Urothelium cell line (cell line): Measurements from ENCODE around the gene ANXA2.
"Not testable (repeated sequence)": the region's sequence is repeated elsewhere in the genome, so short reads cannot be mapped to it uniquely, and the experiment has no call there.

ENCODE experiments used
- DNase-seq: peaks from one replicate; pipeline ENCODE4 v3.0.0; 2011; ENCODE audit warnings: low spot score, mixed read lengths
- FAIRE-seq: peaks from 2 replicates; lab custom pipeline; 2011; peaks lifted over from hg19 to GRCh38; lab: Jason Lieb, UNC

The ANXA2 gene

GRCh38 chr15:60397772-60398445 is at the start of gene ANXA2:
ANXA2 (minus strand) TSS chr15:60397986; CDS start chr15:60386075, 11,911 bp downstream.
- no peak for FAIRE-seq
- peak; percentile 94 for DNase-seq

DNA sequence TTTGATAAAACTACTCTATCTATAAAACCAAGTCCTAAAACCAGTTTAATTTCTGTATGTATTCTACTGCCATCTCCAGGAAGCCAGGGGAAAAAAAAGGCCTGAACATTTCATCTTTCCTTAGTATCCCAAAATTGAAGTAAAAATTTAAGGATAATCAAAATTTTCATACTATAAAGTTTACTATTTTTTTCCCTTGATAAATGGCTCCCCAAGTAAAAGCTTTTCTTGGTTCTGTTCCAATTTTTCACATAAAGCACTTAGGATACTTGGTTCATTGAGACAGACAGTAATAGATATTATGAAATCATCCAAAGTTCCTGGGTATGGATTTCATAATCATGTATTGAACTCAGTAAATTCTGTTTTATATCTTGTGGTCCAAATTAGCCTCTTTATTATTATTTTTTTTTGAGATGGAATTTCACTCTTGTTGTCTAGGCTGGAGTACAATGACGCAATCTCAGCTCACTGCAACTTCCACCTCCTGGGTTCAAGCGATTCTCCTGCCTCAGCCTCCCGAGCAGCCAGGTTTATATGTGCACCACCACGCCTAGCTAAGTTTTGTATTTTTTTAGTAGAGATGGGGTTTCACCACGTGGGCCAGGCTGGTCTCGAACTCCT is 46.6 kb upstream of the ANXA2 start:
- no peak for FAIRE-seq
- DNase-seq, result peak; percentile 18

GRCh38 chr15:60442763-60443162 is 45.0 kb upstream of the ANXA2 start:
- FAIRE-seq (no peak), DNase-seq (no peak)

- DNase-seq, result no peak
- FAIRE-seq, result no peak
Observed at GRCh38 chr15:60442031-60442650, 44.4 kb upstream of the ANXA2 start.

DNA sequence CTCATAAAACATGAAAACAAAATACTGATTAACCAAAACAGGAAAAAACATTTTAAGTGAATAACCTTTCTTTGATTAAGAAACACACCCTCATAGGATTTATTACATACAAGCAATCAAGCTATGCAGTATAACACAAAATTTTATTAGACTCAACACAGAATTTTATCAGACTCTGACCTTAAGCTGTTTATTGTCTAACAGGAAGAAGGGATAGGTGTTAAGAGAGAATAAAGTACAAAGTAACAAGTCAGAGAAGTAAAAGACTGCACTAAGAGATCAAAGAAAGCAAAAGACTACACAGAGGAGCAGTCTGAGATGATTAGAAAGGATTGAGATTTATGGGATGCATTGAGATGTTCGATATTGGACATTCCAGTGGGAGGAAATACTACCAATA is 43.5 kb upstream of the ANXA2 start:
- FAIRE-seq (no peak), DNase-seq (no peak)

DNA sequence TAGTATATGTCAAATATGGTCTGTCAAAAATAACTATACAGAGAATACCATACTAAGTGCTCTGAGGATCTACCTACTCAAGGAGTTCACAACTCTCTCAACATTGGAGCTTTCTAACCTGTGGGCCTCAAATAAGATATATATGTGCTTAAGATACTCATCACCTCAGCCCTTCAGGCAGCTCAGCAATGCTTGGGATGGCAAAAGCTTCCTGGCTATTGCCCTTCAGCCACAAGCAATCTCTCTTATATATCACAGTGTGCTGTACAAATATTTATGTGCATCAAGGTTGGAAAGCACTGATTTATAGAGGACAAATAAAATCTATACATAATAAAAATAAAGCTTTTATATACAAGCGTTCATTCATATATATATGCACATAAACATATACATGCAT is 40.9 kb upstream of the ANXA2 start:
- DNase-seq (no peak), FAIRE-seq (no peak)

DNA sequence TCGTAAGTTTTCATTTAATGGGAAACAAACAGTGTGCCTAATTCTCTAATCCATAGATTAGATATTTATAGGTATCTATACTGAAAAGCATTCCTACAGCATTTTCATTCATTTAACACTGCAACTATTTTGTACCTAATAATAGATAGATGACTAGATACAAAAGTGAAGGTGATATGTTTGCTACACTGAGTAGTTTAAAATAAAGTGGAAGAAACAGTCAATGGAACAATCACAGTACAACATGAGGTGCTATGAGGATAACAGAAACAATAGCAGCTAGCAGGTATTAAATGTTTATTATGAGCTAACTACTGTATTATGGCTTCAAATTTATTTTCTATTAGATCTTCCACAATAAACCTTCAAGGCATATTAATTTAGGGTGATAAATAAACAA is 31.1 kb upstream of the ANXA2 start:
- FAIRE-seq, result no peak

DNA sequence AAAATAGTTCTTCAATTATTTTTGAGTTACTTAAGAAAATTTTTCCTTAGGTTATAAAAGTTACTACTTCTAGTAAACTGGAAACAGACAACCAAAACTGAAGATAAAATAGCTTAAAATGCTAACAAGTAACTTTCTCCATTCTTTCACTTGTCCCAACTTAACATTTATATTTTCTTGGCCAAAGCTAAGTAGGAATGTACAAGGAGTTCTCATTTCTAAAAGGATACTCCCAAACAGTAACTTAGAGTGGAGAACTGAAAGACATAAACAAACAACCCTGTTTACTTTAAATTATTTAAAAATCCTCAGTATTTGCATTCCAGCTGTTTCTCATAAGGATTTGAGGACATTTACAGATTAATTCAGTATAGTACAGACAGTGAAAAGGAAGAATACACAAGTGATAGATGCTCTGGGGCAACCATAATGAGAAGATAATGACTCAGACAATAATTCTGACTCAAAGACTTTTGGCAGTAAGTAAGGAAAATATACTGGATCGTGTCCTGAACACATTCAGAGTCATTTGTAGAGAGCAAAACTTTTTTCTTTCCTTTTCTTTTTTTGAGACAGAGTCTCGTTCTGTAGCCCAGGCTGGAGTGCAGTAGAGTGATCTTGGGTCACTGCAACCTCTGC is 29.2 kb upstream of the ANXA2 start:
- DNase-seq, result no peak
- no peak for FAIRE-seq

More for the DNA sequence above, 31.1 kb upstream of the ANXA2 start:
- no peak for DNase-seq

GRCh38 chr15:60425461-60425860 is 27.7 kb upstream of the ANXA2 start:
- DNase-seq (no peak), FAIRE-seq (no peak)

DNA sequence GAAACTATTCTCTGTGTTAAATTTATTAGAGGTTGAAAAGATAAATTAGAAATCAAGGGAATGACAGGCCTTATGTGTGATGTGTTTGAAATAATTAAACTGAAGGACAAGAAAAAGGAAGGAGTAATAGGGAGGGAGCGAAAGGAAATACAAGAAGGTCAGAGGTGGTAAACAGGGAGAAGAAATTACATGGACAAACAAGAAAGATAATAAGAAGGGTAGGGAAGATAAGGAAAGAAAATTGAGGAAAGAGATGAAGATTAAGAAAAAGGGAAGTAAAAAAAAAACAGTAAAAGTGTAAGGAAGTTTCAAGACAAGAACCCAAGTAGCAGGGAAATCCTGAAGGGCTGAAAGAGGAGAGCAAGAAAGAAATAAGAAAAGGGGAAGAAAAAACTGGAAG is 26.2 kb upstream of the ANXA2 start:
- DNase-seq, result no peak
- no peak for FAIRE-seq

GRCh38 chr15:60423537-60423936 is 25.8 kb upstream of the ANXA2 start:
- DNase-seq (peak; percentile 72), FAIRE-seq (no peak)

GRCh38 chr15:60421544-60421943 is 23.8 kb upstream of the ANXA2 start:
- peak; percentile 48 for DNase-seq
- FAIRE-seq, result no peak

GRCh38 chr15:60420203-60420716 is 22.5 kb upstream of the ANXA2 start:
- no peak for DNase-seq
- FAIRE-seq, result no peak

GRCh38 chr15:60419753-60420152 is 22.0 kb upstream of the ANXA2 start:
- DNase-seq (no peak), FAIRE-seq (no peak)

DNA sequence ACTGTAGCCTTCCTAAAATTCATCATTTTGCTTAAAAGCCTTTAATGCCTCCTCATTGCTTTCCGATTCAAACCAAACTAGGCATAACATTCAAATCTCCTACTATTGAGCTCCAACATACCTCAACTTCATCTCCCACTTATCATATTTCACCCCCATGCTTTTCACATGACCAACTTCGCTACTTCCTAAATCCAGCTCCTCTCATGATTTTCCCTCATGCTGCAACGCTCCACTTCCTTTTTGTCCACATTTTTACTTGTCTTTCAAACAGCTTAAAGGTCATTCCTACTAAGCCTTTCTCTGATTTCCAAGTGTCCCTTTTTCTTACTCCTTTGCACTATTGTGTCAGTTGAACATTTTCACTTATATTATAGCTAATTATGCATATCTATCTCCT is 20.3 kb upstream of the ANXA2 start:
- DNase-seq (no peak), FAIRE-seq (no peak)

GRCh38 chr15:60417112-60417511 is 19.3 kb upstream of the ANXA2 start:
- FAIRE-seq, result no peak

DNA sequence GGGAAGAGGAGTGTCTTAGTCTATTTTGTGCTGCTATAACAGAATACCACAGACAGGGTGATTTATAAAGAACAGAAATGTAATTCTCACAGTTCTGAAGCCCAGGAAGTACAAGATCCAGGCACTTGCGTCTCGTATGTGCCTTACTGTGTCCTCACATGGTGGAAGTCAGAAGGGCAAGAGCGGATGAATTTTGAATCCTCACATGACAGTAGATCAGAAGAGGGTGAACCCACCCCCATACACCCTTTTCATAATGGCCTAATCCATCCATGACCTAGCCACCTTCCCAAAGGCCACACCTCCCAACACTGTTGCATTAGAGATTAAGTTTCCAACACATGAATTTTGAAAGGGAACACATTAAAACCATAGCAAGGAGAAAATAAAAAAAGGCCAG is 18.7 kb upstream of the ANXA2 start:
- FAIRE-seq (no peak), DNase-seq (no peak)

More at GRCh38 chr15:60417112-60417511, 19.3 kb upstream of the ANXA2 start:
- DNase-seq, result no peak

DNA sequence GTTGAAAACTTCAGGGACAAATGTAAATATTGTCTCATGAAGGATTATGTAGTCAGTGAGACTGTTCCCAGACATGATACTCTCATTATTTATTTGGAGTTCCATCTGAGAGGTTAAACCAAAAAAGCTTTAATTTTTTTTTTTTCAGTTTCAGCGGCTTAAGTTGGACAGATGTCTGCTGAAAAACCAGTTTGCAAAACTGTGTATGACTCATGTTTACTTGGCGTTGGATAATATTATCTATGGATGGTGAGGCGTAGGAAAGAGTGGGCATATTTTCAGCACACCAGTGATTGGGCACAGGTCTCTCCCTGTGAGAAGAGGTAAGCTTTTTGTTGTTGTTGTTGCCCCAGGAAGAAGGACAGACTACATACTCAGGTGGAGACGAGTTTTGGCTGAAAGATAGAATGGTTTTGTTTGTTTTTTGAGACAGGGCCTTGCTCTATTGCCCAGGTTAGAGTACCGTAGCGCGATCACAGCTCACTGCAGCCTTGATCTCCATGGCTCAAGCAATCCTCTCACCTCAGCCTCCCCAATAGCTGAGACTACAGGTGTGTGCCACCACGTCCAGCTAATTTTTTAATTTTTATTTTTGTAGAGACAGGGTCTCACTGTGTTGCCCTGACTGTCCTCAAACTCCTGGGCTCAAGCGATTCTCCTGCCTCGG is 16.4 kb upstream of the ANXA2 start:
- DNase-seq (no peak), FAIRE-seq (no peak)

GRCh38 chr15:60413231-60413824 is 15.5 kb upstream of the ANXA2 start:
- DNase-seq, result no peak
- FAIRE-seq, result no peak

- FAIRE-seq, DNase-seq: not testable (repeated sequence)
Observed at GRCh38 chr15:60412807-60413206, 15.0 kb upstream of the ANXA2 start.
